DLD1 (cell line): ENCODE measurements around the gene LRP6.
"Not testable (repeated sequence)": the region's sequence is repeated elsewhere in the genome, so short reads cannot be mapped to it uniquely, and the experiment has no call there.

Experiments
- in situ Hi-C: cut with HindIII; loops from 2 replicates; pipeline ENCODE4 v1.10.0; 2017; ENCODE audit warnings: low sequenced_read_pairs

The LRP6 gene

DNA sequence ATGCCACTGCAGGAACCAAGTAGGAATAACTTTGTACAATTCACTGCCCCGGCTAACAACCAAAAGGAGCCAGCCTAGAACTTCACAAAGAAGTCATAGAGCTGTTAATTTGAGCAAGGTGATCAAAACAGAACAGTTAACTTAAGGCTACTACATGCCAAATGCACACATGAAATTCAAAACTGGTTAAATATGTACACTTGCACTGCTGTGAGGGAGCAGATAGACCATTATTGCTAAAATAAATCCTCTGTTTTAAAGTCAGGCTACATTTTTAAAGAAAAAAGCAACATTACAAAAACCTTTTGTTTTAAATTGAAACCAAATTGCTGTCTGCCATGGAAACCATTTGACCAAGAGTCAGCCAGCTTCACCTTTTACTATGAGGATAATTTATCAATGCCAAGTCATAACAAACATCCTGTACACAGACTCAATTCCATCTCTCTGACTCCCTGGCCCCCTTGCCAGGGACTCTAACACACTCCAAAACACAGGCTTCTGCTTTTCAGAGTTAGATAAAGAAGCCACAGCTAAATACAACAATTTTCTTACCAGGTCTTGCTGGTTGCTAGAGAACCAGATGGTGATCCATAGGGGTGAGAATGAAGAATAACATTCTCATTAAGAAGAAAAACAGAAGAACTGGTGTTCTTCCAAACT lies 84.0 kb downstream of the LRP6 start:
- in situ Hi-C loops, result no loop called here

DNA sequence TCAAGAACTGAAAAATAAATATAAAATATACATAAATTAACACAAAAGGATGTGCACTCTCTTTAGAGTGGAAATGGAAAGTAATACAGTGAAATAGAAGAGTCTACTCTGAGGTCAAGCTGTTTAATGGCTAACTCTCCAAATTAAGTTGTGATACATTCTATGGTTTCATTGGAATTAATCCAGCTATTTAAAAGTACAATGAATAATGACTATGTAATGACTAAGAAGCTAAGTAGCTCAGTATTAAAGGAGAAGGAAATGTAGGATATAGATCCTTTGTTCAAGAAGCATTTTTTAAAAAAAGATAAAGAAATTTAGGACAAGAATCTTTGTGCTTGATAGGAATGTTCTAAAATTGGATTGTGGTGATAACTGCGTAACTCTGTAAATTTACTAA lies 85.3 kb downstream of the LRP6 start:
- in situ Hi-C loops, result no loop called here

DNA sequence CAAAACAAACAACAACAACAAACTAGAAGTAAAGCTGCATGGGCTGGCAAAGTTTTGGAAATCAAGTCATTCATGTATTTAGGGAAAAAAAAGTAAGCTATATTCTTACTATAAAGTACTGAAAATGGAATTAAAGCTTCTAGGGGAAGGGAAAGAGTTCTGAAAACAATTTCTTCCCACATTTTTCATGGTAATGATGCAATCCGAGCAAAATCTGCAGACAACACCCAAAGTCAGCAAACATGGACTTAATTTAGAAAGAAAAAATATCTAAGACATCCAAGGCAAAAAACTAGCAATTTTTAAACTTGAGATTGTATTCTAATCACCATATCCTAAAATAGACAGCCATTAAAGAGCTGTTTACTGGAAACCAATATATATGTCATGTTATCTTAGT lies 86.3 kb downstream of the LRP6 start:
- in situ Hi-C loops, result no loop called here

DNA sequence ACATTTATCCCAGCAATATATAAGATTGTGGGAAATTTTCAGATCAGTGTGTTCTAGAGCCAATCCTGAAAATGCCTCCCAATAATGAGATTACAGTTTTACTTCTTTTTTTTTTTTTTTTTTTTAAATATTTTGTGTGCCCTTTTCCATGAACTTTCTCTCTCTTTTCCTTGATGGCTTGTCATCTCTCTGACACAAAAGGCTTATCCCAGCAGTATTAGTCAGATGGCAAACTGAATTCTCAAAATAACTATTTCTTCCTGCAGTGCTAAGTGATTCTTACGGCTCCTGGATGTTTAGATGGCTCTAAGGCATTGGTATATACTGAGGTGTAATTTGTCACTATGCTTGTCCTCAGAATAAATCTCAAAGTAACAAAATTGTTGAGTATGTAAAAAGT lies 86.7 kb downstream of the LRP6 start:
- in situ Hi-C loops, result no loop called here

DNA sequence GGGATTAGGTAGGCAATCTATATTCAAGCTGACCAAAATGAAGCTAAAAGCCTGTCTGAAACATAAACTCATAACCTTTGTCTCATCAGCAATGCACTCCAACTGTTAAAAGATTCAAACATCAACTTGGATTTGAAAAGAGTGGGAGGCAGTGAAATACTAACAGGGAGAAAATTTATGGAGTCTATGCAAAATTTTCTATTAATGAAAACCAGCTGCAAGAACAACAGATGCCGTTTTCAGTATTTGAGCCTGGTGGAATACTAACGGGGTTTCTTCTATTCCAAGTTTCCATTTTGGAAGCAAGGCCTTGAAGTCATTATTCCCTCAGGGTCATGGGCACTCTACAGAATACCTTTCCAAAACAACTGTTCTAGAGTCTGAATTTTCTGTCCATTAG lies 88.3 kb downstream of the LRP6 start:
- in situ Hi-C loops, result no loop called here

DNA sequence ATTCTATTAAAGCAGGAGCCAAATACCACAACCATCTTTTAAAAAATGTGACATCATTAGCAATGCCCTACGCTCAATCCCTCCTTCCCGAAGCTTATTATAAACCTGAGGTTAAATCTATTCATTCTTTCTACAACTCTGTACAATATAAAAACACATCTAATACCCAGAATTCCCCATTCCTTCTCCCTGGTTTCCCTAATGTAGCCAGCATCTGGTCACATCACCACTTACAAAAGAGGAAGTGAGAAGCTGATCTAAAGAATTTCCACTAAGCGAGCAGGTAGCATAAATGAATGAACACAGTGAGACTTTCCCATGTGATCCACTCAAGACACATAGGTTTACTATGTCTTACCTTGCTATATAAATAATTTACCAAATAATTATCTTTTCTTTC lies 90.4 kb downstream of the LRP6 start:
- in situ Hi-C loops, result no loop called here

DNA sequence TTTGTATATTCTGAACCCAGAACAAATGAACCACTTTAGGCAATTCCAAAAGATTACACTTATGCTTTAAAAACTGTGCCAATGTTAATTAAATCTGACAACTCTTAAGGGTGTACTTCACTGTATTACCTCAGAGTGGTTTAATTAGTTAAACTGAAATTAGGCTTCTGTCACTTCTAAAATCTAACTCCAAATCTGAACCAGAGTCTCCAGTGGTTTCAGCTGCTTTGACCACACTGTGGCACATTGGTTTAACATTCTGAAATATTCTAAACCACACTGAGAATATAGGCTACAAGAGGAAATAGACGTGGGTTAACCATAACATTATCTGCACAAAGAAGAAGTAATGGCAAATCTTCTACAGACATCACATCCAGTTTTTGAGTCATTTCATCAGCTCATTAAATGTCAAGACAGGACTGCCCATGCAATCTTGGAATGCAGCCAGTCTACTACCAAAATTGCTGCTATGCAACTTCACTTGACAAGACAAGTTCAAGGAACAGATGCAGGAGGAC lies 94.8 kb downstream of the LRP6 start:
- in situ Hi-C loops, result no loop called here

DNA sequence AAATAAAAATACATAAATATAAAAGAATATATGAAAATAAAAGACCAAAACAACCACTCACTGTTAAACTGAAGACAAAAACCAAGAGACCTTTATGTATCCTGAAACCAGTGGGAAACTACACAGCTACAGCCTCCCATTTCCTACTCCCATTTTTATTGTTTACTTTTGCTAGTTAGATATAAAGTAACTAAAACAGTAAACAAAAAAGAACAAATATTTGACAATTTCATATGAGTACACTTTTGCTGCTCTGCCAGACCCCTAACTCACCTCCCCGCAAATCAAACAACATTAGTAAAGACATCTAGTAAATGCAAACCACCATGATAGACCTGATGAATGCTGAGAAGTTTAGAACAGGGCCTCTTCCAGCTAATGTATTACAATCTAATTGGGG lies 99.0 kb downstream of the LRP6 start:
- in situ Hi-C loops, result no loop called here

DNA sequence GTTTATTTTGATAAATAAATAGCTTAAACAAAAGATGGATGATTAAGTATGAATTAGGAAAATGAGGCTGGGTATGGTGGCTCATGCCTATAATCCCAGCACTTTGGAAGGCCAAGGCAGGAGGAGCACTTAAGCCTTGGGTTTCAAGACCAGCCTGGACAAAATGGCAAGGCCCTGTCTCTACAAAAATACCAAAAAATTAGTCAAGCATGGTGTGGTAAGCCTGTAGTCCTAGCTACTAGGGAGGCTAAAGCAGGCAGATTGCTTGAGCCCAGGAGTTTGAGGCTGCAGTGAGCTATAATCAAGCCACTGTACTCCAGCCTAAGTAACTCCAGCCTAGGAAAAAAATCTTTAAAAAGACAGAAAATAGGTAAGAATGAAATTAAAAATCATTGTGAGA lies 100.1 kb downstream of the LRP6 start:
- in situ Hi-C loops, result no loop called here

DNA sequence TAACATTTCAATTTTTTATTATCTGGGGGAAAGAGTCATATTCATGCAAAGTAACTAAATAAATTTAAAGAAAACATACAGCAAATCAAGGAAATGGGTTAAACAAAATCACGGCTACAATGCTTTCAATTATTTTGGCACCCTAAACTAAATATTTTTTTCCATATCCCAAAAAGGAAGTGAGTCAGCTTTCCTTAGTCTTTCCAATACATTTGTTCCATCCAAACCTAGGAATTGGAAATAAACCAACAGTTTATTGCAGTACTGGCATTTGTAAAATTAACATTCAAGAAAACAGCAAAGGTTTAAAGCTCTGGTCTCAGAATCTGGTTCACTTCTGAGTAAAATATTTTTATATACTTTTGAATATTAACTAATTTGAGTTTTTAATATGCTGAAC lies 106.9 kb downstream of the LRP6 start:
- in situ Hi-C loops, result no loop called here

DNA sequence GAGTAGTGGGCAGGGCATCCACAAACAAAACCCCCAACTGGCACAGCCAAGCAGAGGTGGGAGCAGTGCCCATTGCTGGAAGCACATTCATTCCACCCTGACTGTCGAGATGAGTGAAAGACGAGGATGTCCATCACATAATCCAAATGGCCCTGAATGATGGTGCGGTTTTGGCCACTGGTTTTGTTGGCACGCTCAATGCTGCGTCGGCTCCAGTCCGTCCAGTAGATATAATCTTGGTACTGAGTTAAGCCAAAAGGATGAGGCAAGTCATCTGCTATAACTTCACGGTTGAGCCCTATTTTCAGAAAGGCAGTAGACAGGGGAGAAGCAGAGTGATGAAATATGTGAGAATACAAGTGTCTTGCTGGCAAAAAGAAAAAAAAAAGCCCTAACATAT lies 108.0 kb downstream of the LRP6 start:
- in situ Hi-C loops, result no loop called here

DNA sequence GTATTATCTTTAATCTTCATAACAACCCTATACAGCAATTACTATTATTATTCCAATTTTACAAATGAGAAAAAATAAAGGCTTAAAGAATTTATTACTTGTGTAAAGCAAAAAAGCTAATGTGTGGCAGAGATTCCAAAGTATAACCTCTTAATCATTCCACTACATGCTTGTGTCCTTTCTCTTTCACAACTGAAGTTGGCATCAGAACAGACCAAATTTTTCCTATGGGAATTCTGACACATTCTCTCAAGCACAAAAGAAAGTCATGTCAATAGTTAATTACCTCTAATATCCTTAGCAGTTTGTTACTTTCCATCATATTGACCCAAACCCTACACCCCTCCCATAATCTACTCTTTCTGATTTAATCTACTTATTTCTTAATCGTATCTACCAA lies 109.4 kb downstream of the LRP6 start:
- in situ Hi-C loops, result no loop called here

DNA sequence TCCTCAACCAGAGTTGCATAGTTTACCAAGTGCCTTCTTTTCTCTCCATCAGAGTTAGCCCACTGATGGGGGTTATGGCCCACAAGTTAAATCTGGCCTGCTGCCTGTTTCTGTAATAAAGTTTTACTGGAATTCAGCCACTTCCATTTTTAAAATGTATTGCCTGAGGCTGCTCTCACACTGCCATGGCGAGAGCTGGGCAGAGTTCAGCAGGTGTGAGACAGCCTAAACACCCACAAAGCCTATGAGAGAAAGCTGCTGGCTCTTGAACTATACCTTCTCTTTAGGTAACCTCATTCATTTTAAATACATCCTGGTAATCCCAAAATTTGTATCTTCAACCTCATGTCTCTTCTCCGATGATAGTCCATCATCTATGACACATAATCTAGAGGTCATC lies 110.0 kb downstream of the LRP6 start:
- in situ Hi-C loops, result no loop called here

DNA sequence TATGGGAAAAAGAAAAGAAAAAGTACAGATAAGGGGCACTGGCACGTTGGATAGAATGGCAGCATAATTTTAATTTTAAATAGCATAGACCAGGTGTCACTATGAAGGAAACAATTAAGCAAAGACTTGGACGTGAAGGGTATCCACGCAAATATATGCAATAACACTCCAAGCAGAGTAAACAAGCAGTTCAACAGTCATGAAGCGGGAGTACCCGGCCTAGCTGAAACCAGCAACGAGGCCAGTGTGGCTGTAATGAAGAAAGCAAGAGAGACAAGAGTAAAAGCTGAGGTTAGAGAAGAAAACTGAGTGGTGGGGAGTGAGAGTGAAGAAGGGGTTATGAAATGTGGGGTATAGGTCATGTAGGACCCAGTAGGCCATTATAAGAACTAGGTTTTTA lies 110.7 kb downstream of the LRP6 start:
- in situ Hi-C loops, result no loop called here

DNA sequence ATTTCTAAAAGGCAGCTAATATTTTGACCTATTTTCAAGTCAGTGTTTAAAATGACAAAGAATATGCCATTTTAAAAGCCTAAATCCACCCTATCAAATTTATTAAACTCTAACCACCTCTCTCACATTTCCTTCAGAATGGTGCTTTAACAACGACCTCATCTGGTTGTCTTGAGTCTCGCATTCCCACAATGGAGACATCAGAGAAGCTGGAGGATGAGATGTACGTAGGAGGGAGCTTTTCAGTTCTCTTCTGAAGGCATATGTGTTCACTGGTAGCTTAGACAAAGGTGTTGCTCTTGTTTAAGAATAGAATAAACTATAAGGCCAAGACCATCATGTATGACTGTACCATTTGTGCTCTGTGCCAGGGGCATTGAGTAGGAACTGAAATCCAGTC lies 113.2 kb downstream of the LRP6 start:
- in situ Hi-C loops, result no loop called here

DNA sequence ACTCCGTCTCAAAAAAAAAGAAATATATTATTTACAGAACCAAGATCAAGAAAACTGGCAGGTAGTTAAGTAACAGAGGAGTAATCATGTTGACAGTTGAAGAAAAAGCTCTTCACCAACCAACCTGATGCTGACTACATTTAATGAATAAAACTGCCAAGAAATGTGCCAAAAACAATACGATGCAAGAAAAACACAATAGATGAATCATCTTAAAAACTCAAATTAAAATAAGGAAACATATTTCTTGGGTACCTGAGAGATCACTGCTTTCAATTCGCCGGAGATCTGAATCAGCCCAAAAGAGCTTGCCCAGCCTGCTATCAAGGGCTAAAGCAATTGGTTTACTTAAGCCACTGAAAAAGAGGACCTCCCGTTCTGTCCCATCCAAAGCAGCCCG lies 119.7 kb downstream of the LRP6 start:
- in situ Hi-C loops, result no loop called here

DNA sequence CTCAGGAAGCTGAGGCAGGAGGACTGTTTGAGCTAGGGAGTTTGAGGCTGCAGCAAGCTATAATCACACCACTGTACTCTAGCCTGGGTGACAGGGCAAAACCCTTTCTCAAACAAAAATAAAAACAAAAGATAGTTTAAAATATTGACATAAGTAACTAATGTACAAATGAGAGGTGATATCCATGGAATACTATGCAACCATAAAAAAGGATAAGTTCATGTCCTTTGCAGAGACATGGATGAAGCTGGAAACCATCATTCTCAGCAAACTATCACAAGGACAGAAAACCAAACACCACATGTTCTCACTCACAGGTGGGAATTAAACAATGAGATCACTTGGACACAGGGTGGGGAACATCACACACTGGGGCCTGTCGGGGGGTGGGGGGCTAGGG lies 122.3 kb downstream of the LRP6 start:
- in situ Hi-C loops, result not testable (repeated sequence)

DNA sequence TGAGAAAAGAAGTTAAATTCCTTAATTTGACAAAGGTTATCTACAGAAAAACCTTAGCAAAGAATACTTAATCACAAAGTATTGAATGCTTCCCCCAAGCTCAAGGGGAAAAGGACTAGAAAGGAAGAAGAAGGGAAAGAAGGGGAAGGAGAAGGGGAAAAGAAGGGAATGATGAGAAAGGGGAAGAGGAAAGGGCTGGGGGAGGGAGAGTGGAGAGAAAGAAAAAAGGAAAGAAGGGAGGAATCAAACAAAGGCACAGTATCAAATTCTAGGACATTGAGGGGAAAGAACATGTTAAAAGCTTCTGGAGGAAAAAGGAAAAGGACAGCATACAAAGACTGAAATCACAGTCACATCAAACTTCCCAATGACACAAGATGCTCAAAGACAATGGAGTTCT lies 125.8 kb downstream of the LRP6 start:
- in situ Hi-C loops, result no loop called here

DNA sequence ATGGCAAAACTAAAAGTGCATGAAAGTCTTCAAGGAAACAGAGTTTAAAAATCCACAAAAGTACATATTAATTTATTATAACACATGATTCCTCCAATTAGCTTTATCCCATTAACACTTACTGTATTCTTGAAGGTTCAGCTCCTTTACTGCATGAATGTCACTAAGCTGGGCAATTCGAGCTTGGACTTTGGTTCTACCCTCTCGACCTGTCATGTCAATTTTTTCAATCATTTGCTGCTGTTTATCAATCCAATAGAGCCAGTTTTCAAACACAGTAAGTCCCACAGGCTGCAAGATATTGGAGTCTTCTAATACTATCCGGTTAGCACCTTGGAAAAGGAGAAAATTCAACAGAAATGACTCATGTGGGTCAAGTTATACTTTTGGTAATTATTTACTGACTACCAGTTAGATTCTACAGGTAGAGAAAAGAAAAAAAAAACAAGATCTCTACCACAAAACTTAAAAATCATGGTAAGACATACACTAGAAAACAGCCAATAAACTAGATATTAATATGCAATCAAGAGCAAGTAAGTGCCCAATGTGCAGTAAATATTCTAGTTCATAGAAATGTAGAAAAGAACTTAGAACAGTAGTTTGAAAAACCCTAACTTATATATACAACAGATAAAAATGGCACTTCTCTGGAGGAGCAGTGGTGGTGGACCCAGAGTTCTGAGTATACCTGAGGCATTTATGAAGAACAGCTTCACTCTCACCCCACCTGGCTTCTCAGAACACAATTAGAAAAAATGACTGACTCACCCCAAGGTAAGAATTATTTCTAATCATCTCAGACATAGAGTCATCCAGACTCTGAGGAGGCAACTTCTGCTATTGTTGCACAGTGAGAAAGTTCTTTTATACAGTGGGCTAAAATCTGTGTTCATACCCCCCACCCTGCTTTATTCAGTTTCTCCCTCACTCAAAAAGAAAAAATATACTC lies 128.4 kb downstream of the LRP6 start:
- in situ Hi-C loops, result no loop called here

DNA sequence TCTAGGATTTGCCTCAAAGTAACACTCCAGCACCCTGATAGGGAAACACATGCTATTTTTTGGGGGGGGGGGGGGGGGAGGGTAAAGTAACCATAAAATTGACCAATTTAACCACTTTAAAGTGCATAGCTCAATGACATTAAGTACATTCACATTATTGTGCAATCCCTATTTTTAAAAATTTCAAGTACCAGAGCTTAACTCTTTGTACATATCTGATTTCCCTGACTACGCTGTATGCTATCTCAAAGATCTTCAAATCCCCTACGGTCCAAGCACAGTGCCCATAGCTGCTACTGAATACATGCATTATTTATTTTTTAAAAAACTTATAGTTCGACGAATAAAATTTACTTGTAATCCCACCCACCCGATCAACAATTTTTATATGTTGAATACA lies 133.1 kb downstream of the LRP6 start:
- in situ Hi-C loops, result no loop called here

DNA sequence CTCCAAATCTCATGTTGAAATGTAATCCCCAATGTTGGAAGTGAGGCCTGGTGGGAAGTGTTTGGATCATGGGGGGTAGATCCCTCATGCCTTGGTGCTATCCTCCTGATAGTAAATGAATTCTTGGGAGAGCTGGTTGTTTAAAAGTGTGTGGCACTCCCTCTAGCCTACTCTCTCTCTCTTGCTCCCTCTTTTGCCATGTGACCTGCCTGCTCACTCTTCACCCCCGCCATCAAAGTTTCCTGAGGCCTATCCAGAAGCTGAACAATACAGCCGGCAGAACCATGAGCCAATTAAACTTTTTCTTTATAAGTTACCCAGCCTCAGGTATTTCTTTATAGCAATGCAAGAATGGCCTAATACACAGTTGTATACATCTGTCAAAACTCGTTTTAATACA lies 133.6 kb downstream of the LRP6 start:
- in situ Hi-C loops, result no loop called here

DNA sequence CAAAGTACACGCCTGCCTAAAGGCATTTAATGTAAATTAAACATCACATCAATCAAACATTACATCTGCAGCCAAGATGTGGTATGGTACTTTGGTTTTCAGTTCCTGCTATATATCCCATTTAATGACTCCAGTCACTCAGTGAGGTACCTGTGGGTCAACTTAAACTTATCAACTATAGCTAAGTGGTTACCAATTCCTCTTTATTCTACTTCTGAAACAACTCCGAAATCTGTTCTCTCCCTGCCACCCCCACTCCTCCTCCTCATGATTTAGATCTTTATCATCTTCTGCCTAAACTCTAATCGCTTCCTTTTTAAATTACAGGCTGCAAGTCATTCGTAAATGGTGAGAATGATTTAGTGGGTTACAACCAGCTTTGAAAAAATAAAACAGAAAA lies 138.2 kb downstream of the LRP6 start:
- in situ Hi-C loops, result no loop called here
